Left cardiac atrium (tissue), 4 donors: ENCODE results near the gene EEPD1. TPM values are rescaled to one million over a fixed set of nuclear protein-coding genes. Genes with fewer than 3 reads are reported as not detected.

Experiments
- ATAC-seq, 2 donors: fragments of 200-7000 bp; cut with Tn5 transposase; one replicate each; pipeline ENCODE4 v1.9.1; 2020; ENCODE audit warnings: mild to moderate bottlenecking in 2 of 2, moderate library complexity in 2 of 2
- DNase-seq: peaks from one replicate; pipeline ENCODE4 v3.0.0-alpha.2; 2020
- intact Hi-C, 2 donors: fragments of 100-400 bp; cut with DNase I; formaldehyde crosslinking; loops; one replicate each; pipeline versions ENCODE4 v1.14.1 to v1.15.1; 2022 to 2023
- total RNA-seq, 2 donors: library from RNA; stranded (reverse); fragmentation: NEBNext Ultra II Directional; extraction: Animal tissue kit (Norgen Biotek cat#: 25700); gene quantifications; one replicate each; pipeline ENCODE4 v1.2.1, GENCODE V29; 2021
- donor health status: DM: no; HTN: yes; CAD: no.
- donor health status: DM: no; HTN: yes; CAD: no; lungs with severe emphysema.
- donor health status: DM: yes; HTN: yes; CAD: no.
- donor health status: Dilated cardiomyopathy.

Gene EEPD1
- total RNA-seq, 2 donors from 2014 or later = 5.2 to 10.8 TPM

GRCh38 chr7:36182854-36183604 is 30.0 kb downstream of the EEPD1 start:
- ATAC-seq (no peak), DNase-seq (no peak)
- intact Hi-C loops = no loop called here

- intact Hi-C loops = no loop called here
- DNase-seq (no peak), ATAC-seq (no peak)
These were observed 32.0 kb downstream of the EEPD1 start for GRCh38 chr7:36185092-36185491.

GRCh38 chr7:36185756-36186155 is 32.7 kb downstream of the EEPD1 start:
- no peak for DNase-seq
- intact Hi-C loops = no loop called here
- no peak for ATAC-seq

GRCh38 chr7:36186359-36187121 is 33.5 kb downstream of the EEPD1 start:
- DNase-seq (no peak), ATAC-seq (no peak)
- intact Hi-C loops = no loop called here

- ATAC-seq = no peak
- intact Hi-C loops = no loop called here
These were observed 35.2 kb downstream of the EEPD1 start for GRCh38 chr7:36188266-36188665.

GRCh38 chr7:36188906-36189305 is 35.9 kb downstream of the EEPD1 start:
- intact Hi-C loops = no loop called here
- no peak for ATAC-seq
- DNase-seq = no peak

More at GRCh38 chr7:36188266-36188665, 35.2 kb downstream of the EEPD1 start:
- no peak for DNase-seq

- ATAC-seq (peak in 1 of 2 donors; percentile 35), DNase-seq (no peak)
- intact Hi-C loops = no loop called here
These were observed 37.6 kb downstream of the EEPD1 start for GRCh38 chr7:36190447-36191291.

- intact Hi-C loops = no loop called here
- ATAC-seq (peak in 1 of 2 donors; percentile 20), DNase-seq (no peak)
These were observed 38.4 kb downstream of the EEPD1 start for GRCh38 chr7:36191292-36191920.

GRCh38 chr7:36192053-36192824 is 39.2 kb downstream of the EEPD1 start:
- DNase-seq (no peak), ATAC-seq (peak; percentile 34 to 52)
- intact Hi-C loops = no loop called here

GRCh38 chr7:36192877-36193276 is 39.8 kb downstream of the EEPD1 start:
- intact Hi-C loops = no loop called here
- no peak for ATAC-seq
- DNase-seq = no peak

GRCh38 chr7:36198854-36199266 is 45.8 kb downstream of the EEPD1 start:
- intact Hi-C loops = no loop called here
- ATAC-seq (no peak), DNase-seq (no peak)

- intact Hi-C loops = no loop called here
- no peak for ATAC-seq
These were observed 46.3 kb downstream of the EEPD1 start for GRCh38 chr7:36199329-36199728.

GRCh38 chr7:36201122-36201723 is 48.2 kb downstream of the EEPD1 start:
- intact Hi-C loops = no loop called here
- ATAC-seq = no peak
- DNase-seq = no peak

More at GRCh38 chr7:36199329-36199728, 46.3 kb downstream of the EEPD1 start:
- no peak for DNase-seq

GRCh38 chr7:36202398-36202797 is 49.3 kb downstream of the EEPD1 start:
- ATAC-seq (no peak), DNase-seq (no peak)
- intact Hi-C loops = no loop called here

GRCh38 chr7:36203071-36203790 is 50.2 kb downstream of the EEPD1 start:
- no peak for ATAC-seq

GRCh38 chr7:36204044-36204663 is 51.1 kb downstream of the EEPD1 start:
- intact Hi-C loops = no loop called here
- ATAC-seq = no peak
- DNase-seq = no peak

More at GRCh38 chr7:36203071-36203790, 50.2 kb downstream of the EEPD1 start:
- no peak for DNase-seq
- intact Hi-C loops = no loop called here
